Upper lobe of right lung (tissue), 1 donor: ENCODE measurements around the gene CEP76. TPM values are rescaled to one million over a fixed set of nuclear protein-coding genes. Genes with fewer than 3 reads are reported as not detected.

Experiments
- ATAC-seq: fragments of 200-7000 bp; cut with Tn5 transposase; one replicate; pipeline ENCODE4 v1.9.1; 2020; ENCODE audit warnings: mild to moderate bottlenecking, moderate library complexity
- DNase-seq: peaks from one replicate; pipeline ENCODE4 v3.0.0-alpha.2; 2020
- H3K27ac ChIP-seq: fragments of 200-600 bp; one replicate; pipeline ENCODE4 v1.8.0; 2022
- H3K27me3 ChIP-seq: fragments of 200-600 bp; one replicate; pipeline ENCODE4 v1.8.0; 2022; ENCODE audit warnings: mild to moderate bottlenecking
- H3K36me3 ChIP-seq: fragments of 200-600 bp; one replicate; pipeline ENCODE4 v1.8.0; 2022
- H3K4me1 ChIP-seq: fragments of 200-600 bp; one replicate; pipeline ENCODE4 v1.8.0; 2022
- H3K4me3 ChIP-seq: fragments of 200-600 bp; one replicate; pipeline ENCODE4 v1.8.0; 2022; ENCODE audit warnings: mild to moderate bottlenecking
- H3K9me3 ChIP-seq: fragments of 200-600 bp; one replicate; pipeline ENCODE4 v1.8.0; 2022
- CTCF ChIP-seq: fragments of 200-600 bp; IDR thresholded peaks from one replicate; pipeline ENCODE4 v1.8.0; 2022; ENCODE audit warnings: antibody characterized with exemption
- intact Hi-C: fragments of 100-400 bp; cut with DNase I; formaldehyde crosslinking; loops from one replicate; pipeline ENCODE4 v1.11.0; 2022
- long read RNA-seq: library from polyadenylated mRNA; unstranded; transcript quantifications from one replicate; pipeline ENCODE4 v2.0.0, GENCODE V29; 2021
- total RNA-seq: library from RNA; stranded (reverse); fragmentation: NEBNext Ultra II Directional; extraction: Animal tissue kit (Norgen Biotek cat#: 25700); gene quantifications from one replicate; pipeline ENCODE4 v1.2.1, GENCODE V29; 2021
- donor health status: DM: no; HTN: yes; CAD: no; lungs with severe emphysema.

The CEP76 gene
- 5.6 TPM for total RNA-seq
- long read RNA-seq, partial matches to known transcripts: 1 of 7 reads
- long read RNA-seq, other reads (novel, unspliced or antisense): 2 of 7 reads

GRCh38 chr18:12702221-12703095 is at the start of gene CEP76, which contains the start of gene PSMG2:
CEP76 (minus strand) TSS chr18:12702723; CDS start chr18:12702548, 175 bp downstream.
PSMG2 (plus strand) TSS chr18:12703042; CDS start chr18:12703108, 66 bp downstream.
- Histone ChIP-seq H3K4me1 (peaks cover 32% of the 10 kb centered on the region), H3K36me3 (peaks cover 34% of the 10 kb centered on the region), H3K9me3 (no peaks in the 10 kb centered on the region), H3K27me3 (no peaks in the 10 kb centered on the region), H3K27ac (peak within 1 kb of the TSS; percentile 98), H3K4me3 (peak within 1 kb of the TSS; percentile 81)
- ATAC-seq (peak; percentile 96), DNase-seq (peak; percentile 96)
- intact Hi-C loops: no loop called here
- no peak for TF ChIP-seq CTCF

- no peaks in the 10 kb centered on the region for H3K36me3 ChIP-seq
- intact Hi-C loops: no loop called here
- no peak for ATAC-seq
- no peak overlapping the region for H3K27ac ChIP-seq
- H3K4me1 ChIP-seq: no peaks in the 10 kb centered on the region
- TF ChIP-seq CTCF: no peak
- H3K9me3 ChIP-seq: no peaks in the 10 kb centered on the region
- H3K27me3 ChIP-seq: no peaks in the 10 kb centered on the region
- no peak for DNase-seq
- no peak overlapping the region for H3K4me3 ChIP-seq
These were observed 49.4 kb upstream of the CEP76 start for GRCh38 chr18:12751891-12752290.

- Histone ChIP-seq H3K4me3 (no peak overlapping the region), H3K27ac (no peak overlapping the region), H3K36me3 (no peaks in the 10 kb centered on the region), H3K9me3 (no peaks in the 10 kb centered on the region), H3K27me3 (no peaks in the 10 kb centered on the region), H3K4me1 (no peaks in the 10 kb centered on the region)
- intact Hi-C loops: no loop called here
- ATAC-seq (no peak), DNase-seq (no peak)
- TF ChIP-seq CTCF: no peak
These were observed 49.0 kb upstream of the CEP76 start for GRCh38 chr18:12751503-12751884.

GRCh38 chr18:12750715-12751502 is 48.4 kb upstream of the CEP76 start:
- ATAC-seq: no peak
- no peaks in the 10 kb centered on the region for H3K4me1 ChIP-seq
- no peaks in the 10 kb centered on the region for H3K36me3 ChIP-seq
- DNase-seq: no peak
- no peak for TF ChIP-seq CTCF
- H3K27me3 ChIP-seq: no peaks in the 10 kb centered on the region
- intact Hi-C loops: no loop called here
- no peaks in the 10 kb centered on the region for H3K9me3 ChIP-seq
- no peak overlapping the region for H3K27ac ChIP-seq
- no peak overlapping the region for H3K4me3 ChIP-seq

- DNase-seq (no peak), ATAC-seq (no peak)
- Histone ChIP-seq H3K27me3 (no peaks in the 10 kb centered on the region), H3K36me3 (no peaks in the 10 kb centered on the region), H3K9me3 (no peaks in the 10 kb centered on the region), H3K4me3 (no peak overlapping the region), H3K4me1 (no peaks in the 10 kb centered on the region), H3K27ac (no peak overlapping the region)
- no peak for TF ChIP-seq CTCF
- intact Hi-C loops: no loop called here
These were observed 47.7 kb upstream of the CEP76 start for GRCh38 chr18:12750076-12750714.
